Transverse colon (tissue), 3 donors: ENCODE data around the gene GLRA2.

Source experiments
- POLR2A ChIP-seq: fragments of 450-650 bp; IDR thresholded peaks from one replicate; pipeline ENCODE4 v1.6.1; 2016; ENCODE audit warnings: antibody characterized with exemption, mild to moderate bottlenecking, moderate library complexity
- TF ChIP-seq, protein P1 (sequence below), 5 experiments: fragments of 200-600 bp in 3 of 5; fragments of 450-650 bp in 2 of 5; sonication (generic) in 3 of 5; IDR thresholded peaks; 1 replicate in 2 of 5; 2 replicates in 3 of 5; pipeline ENCODE4 v1.5.1; 2016 to 2017; ENCODE audit warnings: antibody characterized with exemption in 5 of 5, inconsistent platforms in 3 of 5, mild to moderate bottlenecking in 2 of 5, moderate library complexity in 1 of 5

DNA sequence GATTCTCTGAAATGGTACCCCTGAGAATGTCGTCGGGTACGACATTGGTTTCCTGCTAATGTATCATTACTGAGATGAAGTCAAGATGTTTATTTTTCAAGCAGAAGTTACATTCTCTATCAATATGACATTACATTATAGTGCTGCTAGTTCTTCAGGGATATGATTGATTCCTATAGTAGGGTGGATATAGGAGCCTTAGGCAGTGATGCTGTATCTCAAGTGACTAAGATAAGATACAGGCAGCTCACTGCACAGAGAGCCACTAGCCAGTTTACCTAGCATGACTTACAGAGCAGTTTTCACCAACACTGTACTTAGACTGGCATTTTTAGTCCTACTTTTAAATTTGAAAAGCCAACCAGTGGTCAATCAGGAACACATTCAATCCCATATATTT is 188.6 kb downstream of the GLRA2 start:
- TF ChIP-seq, protein P1, sequence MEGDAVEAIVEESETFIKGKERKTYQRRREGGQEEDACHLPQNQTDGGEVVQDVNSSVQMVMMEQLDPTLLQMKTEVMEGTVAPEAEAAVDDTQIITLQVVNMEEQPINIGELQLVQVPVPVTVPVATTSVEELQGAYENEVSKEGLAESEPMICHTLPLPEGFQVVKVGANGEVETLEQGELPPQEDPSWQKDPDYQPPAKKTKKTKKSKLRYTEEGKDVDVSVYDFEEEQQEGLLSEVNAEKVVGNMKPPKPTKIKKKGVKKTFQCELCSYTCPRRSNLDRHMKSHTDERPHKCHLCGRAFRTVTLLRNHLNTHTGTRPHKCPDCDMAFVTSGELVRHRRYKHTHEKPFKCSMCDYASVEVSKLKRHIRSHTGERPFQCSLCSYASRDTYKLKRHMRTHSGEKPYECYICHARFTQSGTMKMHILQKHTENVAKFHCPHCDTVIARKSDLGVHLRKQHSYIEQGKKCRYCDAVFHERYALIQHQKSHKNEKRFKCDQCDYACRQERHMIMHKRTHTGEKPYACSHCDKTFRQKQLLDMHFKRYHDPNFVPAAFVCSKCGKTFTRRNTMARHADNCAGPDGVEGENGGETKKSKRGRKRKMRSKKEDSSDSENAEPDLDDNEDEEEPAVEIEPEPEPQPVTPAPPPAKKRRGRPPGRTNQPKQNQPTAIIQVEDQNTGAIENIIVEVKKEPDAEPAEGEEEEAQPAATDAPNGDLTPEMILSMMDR (IDR thresholded peaks at IDR 0.05) = no peak
- no peak for TF ChIP-seq POLR2A
